Mesodermal cell (in vitro differentiated cells): Measurements from ENCODE around the gene OLA1.

Experiments used
- H3K27ac ChIP-seq: 2 replicates; pipeline ENCODE4 v1.7.0; 2013; ENCODE audit warnings: mild to moderate bottlenecking, low read depth, low read length, moderate library complexity; ENCODE audit not compliant: severe bottlenecking
- H3K36me3 ChIP-seq: 2 replicates; pipeline ENCODE4 v1.7.1; 2013; ENCODE audit warnings: mild to moderate bottlenecking, low read length, moderate library complexity; ENCODE audit not compliant: control insufficient read depth, insufficient read depth
- H3K4me1 ChIP-seq: one replicate; pipeline ENCODE4 v1.7.1; 2013; ENCODE audit warnings: mild to moderate bottlenecking, low read length; ENCODE audit not compliant: insufficient read depth, control insufficient read depth, poor library complexity, severe bottlenecking
- H3K4me3 ChIP-seq: 2 replicates; pipeline ENCODE4 v1.7.0; 2013; ENCODE audit warnings: low read length, control low read depth, mild to moderate bottlenecking; ENCODE audit not compliant: insufficient read depth, poor library complexity, severe bottlenecking; ENCODE audit errors: extremely low read depth
- H3K9me3 ChIP-seq: 2 replicates; pipeline ENCODE4 v1.7.1; 2013; ENCODE audit warnings: mild to moderate bottlenecking, low read length, moderate library complexity; ENCODE audit not compliant: control insufficient read depth
- WGBS, 2 experiments: methylation state at CpG; one replicate each; pipeline ENCODE4 v1.1.5; 2013; ENCODE audit warnings: missing lambda C conversion rate in 2 of 2; ENCODE audit not compliant: insufficient coverage in 2 of 2; 5-methylcytosine and 5-hydroxymethylcytosine counted together

The OLA1 gene

GRCh38 chr2:174039551-174040416 is 208.5 kb downstream of the OLA1 start:
- H3K27ac ChIP-seq = peak overlapping the region; percentile 80
- 47 to 78% methylated on average over 10 of the region's 16 CpGs for WGBS, 2 experiments
- no peaks in the 10 kb centered on the region for H3K36me3 ChIP-seq
- H3K4me3 ChIP-seq = no peak overlapping the region
- peaks cover 6% of the 10 kb centered on the region for H3K4me1 ChIP-seq
- no peaks in the 10 kb centered on the region for H3K9me3 ChIP-seq

- no peaks in the 10 kb centered on the region for H3K36me3 ChIP-seq
- no peak overlapping the region for H3K4me3 ChIP-seq
- no peaks in the 10 kb centered on the region for H3K9me3 ChIP-seq
- no peak overlapping the region for H3K27ac ChIP-seq
- H3K4me1 ChIP-seq = peaks cover 9% of the 10 kb centered on the region
- WGBS, 2 experiments = 77 to 88% methylated on average over 2 of the region's 2 CpGs
Observed at GRCh38 chr2:174038462-174038861, 209.9 kb downstream of the OLA1 start.

GRCh38 chr2:174036825-174037224 is 211.5 kb downstream of the OLA1 start:
- Histone ChIP-seq H3K9me3 (no peaks in the 10 kb centered on the region), H3K36me3 (no peaks in the 10 kb centered on the region), H3K4me3 (no peak overlapping the region), H3K4me1 (peaks cover 13% of the 10 kb centered on the region), H3K27ac (no peak overlapping the region)

DNA sequence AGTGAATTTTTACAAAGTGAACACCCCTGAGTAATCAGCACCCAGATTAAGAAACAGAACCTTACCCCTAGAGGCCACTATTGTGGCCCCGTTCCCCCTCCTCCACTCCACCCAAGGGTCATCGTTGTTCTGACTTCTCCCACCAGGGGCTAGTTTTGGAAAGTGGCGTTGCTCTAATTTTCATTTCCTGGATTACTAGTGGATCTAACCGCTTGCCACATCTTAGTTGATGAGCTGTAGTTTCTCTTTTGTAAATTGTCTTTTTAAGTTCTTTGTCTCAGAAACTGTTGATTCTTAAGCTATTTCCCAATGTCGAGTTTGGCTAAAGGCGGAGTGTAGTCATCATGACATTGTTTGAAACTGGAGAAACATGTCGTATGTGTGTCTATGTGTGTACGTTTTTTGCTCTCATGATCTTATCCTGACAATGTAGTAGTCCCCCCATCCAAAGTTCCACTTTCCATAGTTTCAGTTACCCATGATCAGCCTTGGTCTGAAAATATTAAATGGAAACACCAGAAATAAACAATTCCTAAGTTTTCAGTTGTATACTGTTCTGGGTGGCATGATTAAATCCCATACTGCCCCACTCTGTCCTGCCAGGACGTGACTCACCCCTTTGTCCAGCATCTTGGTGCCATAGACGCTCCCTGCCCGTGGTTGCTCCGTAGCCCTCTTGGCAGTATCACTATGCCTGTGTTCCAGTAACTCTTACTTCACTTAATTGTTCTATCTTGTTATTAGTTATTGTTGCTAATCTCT is 212.2 kb downstream of the OLA1 start:
- H3K36me3 ChIP-seq = no peaks in the 10 kb centered on the region
- H3K9me3 ChIP-seq = no peaks in the 10 kb centered on the region
- H3K4me1 ChIP-seq = peaks cover 14% of the 10 kb centered on the region
- H3K4me3 ChIP-seq = no peak overlapping the region
- no peak overlapping the region for H3K27ac ChIP-seq
- WGBS, 2 experiments = 85 to 87% methylated on average over 3 to 8 of the region's 12 CpGs

DNA sequence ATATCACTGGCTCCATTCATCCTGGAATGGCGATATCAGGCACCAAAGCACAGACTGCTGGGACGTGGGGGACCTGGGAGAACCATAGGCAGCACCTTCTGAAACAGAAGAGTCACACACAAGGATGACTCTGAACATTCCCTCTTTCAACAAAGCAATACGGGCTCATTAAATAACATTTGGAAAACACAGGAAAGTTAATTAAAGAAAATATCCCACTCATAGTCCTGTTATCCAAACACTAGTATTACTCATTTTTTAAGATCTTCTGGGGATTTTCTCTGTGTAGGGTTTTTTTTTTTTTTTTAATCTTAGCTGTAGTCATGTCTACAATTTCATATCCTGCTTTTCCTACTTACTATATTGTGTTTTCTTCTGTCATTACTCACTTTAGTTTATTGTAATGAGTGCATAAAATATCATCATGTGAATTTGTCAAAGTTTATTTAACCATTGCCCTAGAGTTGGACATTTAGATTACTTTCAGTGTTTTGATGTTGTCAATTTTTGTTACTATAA is 213.2 kb downstream of the OLA1 start:
- no peak overlapping the region for H3K4me3 ChIP-seq

DNA sequence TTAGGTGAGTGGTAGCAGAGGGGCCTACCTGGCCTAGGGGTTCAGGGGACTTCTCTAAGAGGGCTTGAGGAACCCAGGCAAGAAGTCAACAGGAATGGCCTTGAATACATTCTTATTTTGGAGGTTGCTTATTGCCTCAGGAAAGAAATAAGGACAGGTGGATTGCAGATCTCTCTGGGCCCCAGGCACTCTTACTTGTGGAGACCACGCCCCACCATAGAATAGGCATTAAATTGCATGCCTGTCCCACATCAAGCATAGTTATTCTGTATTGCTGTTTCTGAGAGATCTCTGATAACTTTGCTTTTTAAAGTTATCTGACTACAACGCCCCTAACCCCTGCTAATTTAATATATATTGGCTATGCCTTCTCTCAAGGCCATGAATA is 215.2 kb downstream of the OLA1 start:
- H3K4me3 ChIP-seq = no peak overlapping the region

More for the DNA sequence above, 213.2 kb downstream of the OLA1 start:
- Histone ChIP-seq H3K36me3 (no peaks in the 10 kb centered on the region), H3K4me1 (peaks cover 11% of the 10 kb centered on the region), H3K9me3 (no peaks in the 10 kb centered on the region), H3K27ac (no peak overlapping the region)
- WGBS, 2 experiments = 94 to 100% methylated on average over 2 of the region's 3 CpGs

DNA sequence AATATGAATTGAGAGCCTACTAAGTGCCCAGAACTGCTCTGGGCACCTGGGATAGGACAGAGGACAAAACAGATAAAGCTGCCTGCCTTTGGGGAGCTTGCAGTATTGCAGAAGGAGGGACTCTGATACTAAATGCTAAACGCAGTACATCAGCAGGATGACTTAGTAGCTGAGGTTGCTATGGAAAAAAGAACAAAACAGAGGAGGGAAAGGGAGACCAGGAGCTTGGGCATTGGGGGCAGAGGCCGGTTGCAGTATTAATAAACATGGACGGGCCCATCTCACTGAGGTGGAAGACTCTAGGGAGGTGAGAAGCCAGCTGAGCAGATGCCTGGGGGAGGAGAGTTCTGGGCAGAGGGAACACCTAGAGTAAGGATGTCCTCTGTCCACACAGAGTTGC is 217.1 kb downstream of the OLA1 start:
- Histone ChIP-seq H3K9me3 (no peaks in the 10 kb centered on the region), H3K27ac (no peak overlapping the region), H3K4me3 (no peak overlapping the region), H3K36me3 (no peaks in the 10 kb centered on the region), H3K4me1 (peaks cover 27% of the 10 kb centered on the region)
- 75 to 92% methylated on average over 1 to 3 of the region's 3 CpGs for WGBS, 2 experiments

More for the DNA sequence above, 215.2 kb downstream of the OLA1 start:
- Histone ChIP-seq H3K9me3 (no peaks in the 10 kb centered on the region), H3K27ac (no peak overlapping the region), H3K36me3 (no peaks in the 10 kb centered on the region), H3K4me1 (peaks cover 8% of the 10 kb centered on the region)
- 100% methylated on average over 1 of the region's 2 CpGs; no CpG with 5 or more reads in 1 of the 2 experiments for WGBS, 2 experiments

GRCh38 chr2:174028935-174029334 is 219.4 kb downstream of the OLA1 start:
- peaks cover 45% of the 10 kb centered on the region for H3K4me1 ChIP-seq
- 91 to 92% methylated on average over 4 to 5 of the region's 5 CpGs for WGBS, 2 experiments
- no peak overlapping the region for H3K4me3 ChIP-seq
- no peaks in the 10 kb centered on the region for H3K36me3 ChIP-seq
- no peak overlapping the region for H3K27ac ChIP-seq
- no peaks in the 10 kb centered on the region for H3K9me3 ChIP-seq

DNA sequence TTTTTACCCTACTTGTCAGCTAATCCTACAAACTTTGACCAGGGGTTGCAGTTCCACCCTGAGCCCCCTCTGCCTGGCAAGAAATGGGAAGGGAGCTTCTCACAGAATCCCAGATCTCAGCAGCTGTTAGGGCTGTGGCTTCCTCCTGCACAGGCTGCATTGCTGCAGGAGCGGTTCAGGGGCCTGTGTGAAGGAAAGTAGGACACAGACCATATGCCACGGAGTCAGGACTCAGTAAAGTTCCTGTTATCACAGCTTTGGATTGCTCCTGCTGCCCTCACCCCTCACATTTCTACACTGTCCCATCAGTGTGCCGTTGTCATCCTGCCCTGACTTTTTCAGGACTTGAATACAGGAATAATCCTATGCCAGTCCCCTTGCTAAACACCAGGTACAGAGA is 220.4 kb downstream of the OLA1 start:
- 83 to 84% methylated on average over 1 to 3 of the region's 3 CpGs for WGBS, 2 experiments

GRCh38 chr2:174026122-174026845 is 222.0 kb downstream of the OLA1 start:
- H3K27ac ChIP-seq = peak overlapping the region; percentile 95
- H3K36me3 ChIP-seq = no peaks in the 10 kb centered on the region
- peaks cover 49% of the 10 kb centered on the region for H3K4me1 ChIP-seq
- WGBS, 2 experiments = 86 to 89% methylated on average over 17 to 19 of the region's 23 CpGs
- no peak overlapping the region for H3K4me3 ChIP-seq
- no peaks in the 10 kb centered on the region for H3K9me3 ChIP-seq

More for the DNA sequence above, 220.4 kb downstream of the OLA1 start:
- Histone ChIP-seq H3K4me3 (no peak overlapping the region), H3K4me1 (peaks cover 51% of the 10 kb centered on the region), H3K27ac (peak overlapping the region; percentile 62), H3K9me3 (no peaks in the 10 kb centered on the region), H3K36me3 (no peaks in the 10 kb centered on the region)
